Aorta (tissue), 5 donors: Measurements from ENCODE around the gene GRM7. TPM values are rescaled to one million over a fixed set of nuclear protein-coding genes. Genes with fewer than 3 reads are reported as not detected.
A peak's percentile ranks its signal among the peaks of the same experiment; 100 is the strongest.

ENCODE experiments used
- ATAC-seq: fragments of 200-7000 bp; cut with Tn5 transposase; one replicate; pipeline ENCODE4 v1.9.1; 2022; ENCODE audit warnings: moderate library complexity; ENCODE audit not compliant: low FRiP score
- DNase-seq, 2 donors: peaks; one replicate each; pipeline ENCODE4 v3.0.0-alpha.2; 2020
- H3K27ac ChIP-seq, 2 donors: one replicate each; pipeline ENCODE4 v1.5.1; 2013; ENCODE audit warnings: low read length in 2 of 2, mild to moderate bottlenecking in 2 of 2, moderate library complexity in 2 of 2, control low read depth in 1 of 2, inconsistent platforms in 1 of 2, low read depth in 1 of 2
- H3K27me3 ChIP-seq, 2 donors: one replicate each; pipeline ENCODE4 v1.6.1; 2013; ENCODE audit warnings: control low read depth in 1 of 2, low read length in 1 of 2, mild to moderate bottlenecking in 1 of 2, moderate library complexity in 1 of 2; ENCODE audit not compliant: insufficient read depth in 2 of 2, control insufficient read depth in 1 of 2
- H3K36me3 ChIP-seq, 2 donors: one replicate each; pipeline ENCODE4 v1.6.1; 2013; ENCODE audit warnings: control low read depth in 1 of 2, low read length in 1 of 2, mild to moderate bottlenecking in 1 of 2; ENCODE audit not compliant: insufficient read depth in 2 of 2, control insufficient read depth in 1 of 2
- H3K4me1 ChIP-seq, 2 donors: one replicate each; pipeline ENCODE4 v1.6.1; 2013; ENCODE audit warnings: low read length in 2 of 2, control low read depth in 1 of 2, mild to moderate bottlenecking in 1 of 2, moderate library complexity in 1 of 2; ENCODE audit not compliant: insufficient read depth in 2 of 2, control insufficient read depth in 1 of 2
- H3K4me3 ChIP-seq, 2 donors: one replicate each; pipeline ENCODE4 v1.5.1; 2013; ENCODE audit warnings: low read length in 2 of 2, control low read depth in 1 of 2, mild to moderate bottlenecking in 1 of 2
- H3K9me3 ChIP-seq: one replicate; pipeline ENCODE4 v1.6.1; 2013; ENCODE audit warnings: mild to moderate bottlenecking, low read length; ENCODE audit not compliant: control insufficient read depth
- WGBS, 2 donors: extraction: QIAGEN DNeasy Blood & Tissue Kit; methylation state at CpG; one replicate each; pipeline ENCODE4 v1.1.7; 2013; 5-methylcytosine and 5-hydroxymethylcytosine counted together
- intact Hi-C, 2 donors: fragments of 100-400 bp; cut with DNase I; formaldehyde crosslinking; loops; one replicate each; pipeline versions ENCODE4 v1.14.2 to v1.15.0; 2022
- polyA plus RNA-seq, 2 donors: library from polyadenylated mRNA; stranded (reverse); fragments of 200-250 nt; gene quantifications; one replicate each; pipeline ENCODE4 v1.2.3, GENCODE V29; 2013
- total RNA-seq, 2 donors: library from RNA; stranded (reverse); fragmentation: NEBNext Ultra II Directional; extraction: Animal tissue kit (Norgen Biotek cat#: 25700); gene quantifications; one replicate each; pipeline ENCODE4 v1.2.1, GENCODE V29; 2021
- donor health status: healthy with polysubstance abuse.
- donor health status: Bipolar disorder and iron deficiency.
- donor health status: DM: no; HTN: no; CAD: no.
- donor health status: DM: no; HTN: no; CAD: no.
- donor health status: DM: yes; HTN: yes; CAD: no.

The GRM7 gene
- total and polyA plus RNA-seq, 4 donors = 0.10 to 2.5 (median 0.50) TPM

DNA sequence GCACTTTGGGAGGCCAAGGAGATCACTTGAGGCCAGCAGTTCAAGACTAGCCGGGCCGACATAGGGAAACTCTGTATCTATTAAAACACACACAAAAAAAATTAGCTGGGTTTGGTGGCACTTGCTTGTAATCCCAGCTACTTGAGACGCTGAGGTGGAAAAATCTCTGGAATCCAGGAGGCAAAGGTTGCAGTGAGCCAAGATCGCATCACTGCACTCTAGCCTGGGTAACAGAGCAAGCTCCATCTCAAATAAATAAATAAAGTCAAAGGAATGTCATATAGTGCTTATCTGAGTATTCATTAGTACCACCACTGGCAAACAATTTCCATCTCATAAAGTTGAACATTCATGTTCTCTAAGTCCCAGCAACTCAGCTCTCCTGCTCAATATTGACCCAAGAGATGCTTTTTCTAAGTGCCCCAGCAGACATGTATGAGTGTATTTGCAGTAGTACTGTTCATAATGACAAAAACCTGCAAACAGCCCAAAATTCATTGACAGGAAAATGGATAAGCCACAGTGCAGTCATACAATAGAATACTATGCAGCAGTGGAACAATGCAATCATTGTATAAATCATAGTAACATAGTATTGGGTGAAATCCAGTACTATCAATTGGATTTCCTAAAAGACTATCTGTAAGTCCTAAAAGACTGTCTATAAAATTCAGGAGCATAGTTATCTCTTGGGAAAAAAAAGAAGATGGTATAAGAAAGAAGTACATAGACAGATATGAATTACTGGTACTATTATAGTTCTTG is 889.2 kb downstream of the GRM7 start:
- 76 to 80% methylated on average over 4 of the region's 4 CpGs for WGBS, 2 donors
- intact Hi-C loops = no loop called here
- H3K9me3 ChIP-seq = no peaks in the 10 kb centered on the region

DNA sequence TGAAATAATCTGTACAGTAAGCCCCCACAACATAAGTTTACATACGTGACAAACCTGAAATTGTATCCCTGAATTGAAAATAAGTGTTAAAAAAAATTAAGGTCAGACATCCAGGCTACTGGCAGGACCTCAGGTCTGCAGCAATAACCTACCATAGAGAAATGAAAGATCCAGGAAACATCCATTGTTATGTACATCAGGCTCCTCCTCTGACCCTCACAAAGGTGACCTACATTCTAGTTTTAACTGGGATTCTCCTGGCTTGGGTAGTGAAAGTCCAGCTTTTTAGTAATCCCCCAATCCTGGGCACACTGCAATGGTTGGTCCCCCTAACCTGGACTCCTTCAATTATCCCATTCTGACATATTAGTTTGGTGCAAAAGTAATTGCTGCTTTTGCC is 891.1 kb downstream of the GRM7 start:
- intact Hi-C loops = no loop called here
- no peak for ATAC-seq
- Histone ChIP-seq H3K27ac (no peak overlapping the region), H3K36me3 (no peaks in the 10 kb centered on the region), H3K9me3 (no peaks in the 10 kb centered on the region), H3K4me1 (no peaks in the 10 kb centered on the region), H3K4me3 (no peak overlapping the region), H3K27me3 (no peaks in the 10 kb centered on the region)
- no peak for DNase-seq
- WGBS, 2 donors = 97% methylated on average over 1 of the region's 1 CpG

More for the DNA sequence above, 889.2 kb downstream of the GRM7 start:
- H3K27ac ChIP-seq = no peak overlapping the region
- no peak for DNase-seq
- no peak overlapping the region for H3K4me3 ChIP-seq
- no peak for ATAC-seq
- no peaks in the 10 kb centered on the region for H3K4me1 ChIP-seq
- no peaks in the 10 kb centered on the region for H3K36me3 ChIP-seq
- H3K27me3 ChIP-seq = no peaks in the 10 kb centered on the region

DNA sequence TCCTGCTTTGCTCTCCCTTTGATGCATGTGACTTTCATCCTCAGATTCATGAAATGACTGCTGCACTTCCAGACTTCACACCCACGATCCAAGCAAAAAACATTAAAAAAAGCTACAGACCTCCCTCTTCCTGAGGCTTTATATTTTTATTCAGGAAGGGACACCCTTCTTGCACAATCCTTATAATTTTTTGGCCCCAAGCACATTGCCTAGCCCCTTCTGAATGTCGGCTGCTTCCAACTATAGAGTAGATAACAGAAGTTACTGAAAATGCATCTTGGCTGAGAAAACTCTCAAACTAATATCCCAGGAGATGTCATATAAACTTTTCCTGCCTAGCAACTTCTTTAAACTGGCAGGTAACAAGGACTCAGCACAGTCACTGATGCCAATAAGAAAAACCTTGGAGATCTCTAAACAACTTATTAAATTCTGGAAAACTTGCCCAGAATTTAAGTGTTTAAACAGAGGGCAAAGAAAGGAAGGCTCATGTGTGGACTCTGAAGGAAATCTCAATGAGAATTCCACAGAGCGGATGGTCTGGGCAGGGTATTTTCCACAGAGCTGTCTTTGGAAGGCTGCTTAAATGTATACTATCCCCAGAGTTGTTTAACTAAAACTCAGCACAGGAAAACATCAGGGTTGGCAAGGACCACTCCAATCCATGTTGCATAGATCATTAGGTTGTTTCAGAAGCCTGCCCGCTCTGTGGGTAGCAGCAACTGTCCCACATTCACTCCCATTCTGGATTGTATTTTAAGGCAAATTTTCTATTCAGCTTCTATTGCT is 893.9 kb downstream of the GRM7 start:
- ATAC-seq (peak; percentile 29), DNase-seq (no peak)
- H3K36me3 ChIP-seq = no peaks in the 10 kb centered on the region
- H3K27me3 ChIP-seq = no peaks in the 10 kb centered on the region
- H3K4me1 ChIP-seq = no peaks in the 10 kb centered on the region
- H3K9me3 ChIP-seq = no peaks in the 10 kb centered on the region
- no peak overlapping the region for H3K4me3 ChIP-seq
- 52 to 66% methylated on average over 4 of the region's 4 CpGs for WGBS, 2 donors
- intact Hi-C loops = no loop called here
- H3K27ac ChIP-seq = no peak overlapping the region

DNA sequence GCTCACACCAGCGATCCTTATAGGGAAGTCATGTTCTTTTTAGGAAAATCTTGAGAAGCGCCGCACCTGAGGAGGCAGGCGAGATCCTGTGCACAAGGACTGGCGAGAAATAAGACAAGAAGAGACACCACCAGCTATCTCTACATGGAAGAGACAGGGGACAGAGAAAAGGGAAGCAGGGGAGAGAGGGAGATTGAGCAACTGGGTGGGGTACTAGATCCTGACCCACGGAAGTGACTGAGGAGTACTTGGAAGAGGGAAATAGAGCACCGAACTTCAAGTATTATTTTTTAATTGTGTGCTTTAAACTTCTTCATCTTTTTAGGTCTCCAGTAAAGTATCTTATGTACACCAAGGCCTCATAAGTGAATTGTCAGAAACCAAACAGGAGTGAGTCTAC is 898.7 kb downstream of the GRM7 start:
- H3K27ac ChIP-seq = no peak overlapping the region
- H3K27me3 ChIP-seq = no peaks in the 10 kb centered on the region
- no peak for DNase-seq
- intact Hi-C loops = no loop called here
- no peaks in the 10 kb centered on the region for H3K4me1 ChIP-seq
- H3K4me3 ChIP-seq = no peak overlapping the region
- ATAC-seq = no peak
- H3K9me3 ChIP-seq = no peaks in the 10 kb centered on the region
- H3K36me3 ChIP-seq = no peaks in the 10 kb centered on the region
- 95 to 98% methylated on average over 7 of the region's 7 CpGs for WGBS, 2 donors

DNA sequence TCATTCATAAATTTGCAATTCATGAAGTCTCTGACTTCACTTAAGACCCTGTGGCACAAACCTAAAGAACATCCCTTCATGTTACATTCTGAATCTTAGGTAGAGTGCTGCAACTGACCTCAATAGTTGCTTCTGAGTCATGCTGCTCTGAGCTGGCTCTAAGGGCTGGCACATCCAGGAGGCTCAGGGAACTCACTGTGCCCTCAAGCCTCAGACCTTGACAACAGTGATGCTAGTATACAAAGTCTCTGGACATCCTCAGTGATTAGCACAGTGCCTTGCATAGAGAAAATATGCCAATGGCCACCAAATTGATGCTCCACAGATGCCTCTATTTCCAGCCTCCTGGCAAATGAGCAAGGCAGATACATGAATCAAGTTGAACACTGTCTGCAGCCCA is 899.8 kb downstream of the GRM7 start:
- Histone ChIP-seq H3K4me3 (no peak overlapping the region), H3K36me3 (no peaks in the 10 kb centered on the region), H3K9me3 (no peaks in the 10 kb centered on the region), H3K4me1 (no peaks in the 10 kb centered on the region), H3K27me3 (no peaks in the 10 kb centered on the region), H3K27ac (no peak overlapping the region)
- no peak for DNase-seq
- no peak for ATAC-seq
- intact Hi-C loops = no loop called here

DNA sequence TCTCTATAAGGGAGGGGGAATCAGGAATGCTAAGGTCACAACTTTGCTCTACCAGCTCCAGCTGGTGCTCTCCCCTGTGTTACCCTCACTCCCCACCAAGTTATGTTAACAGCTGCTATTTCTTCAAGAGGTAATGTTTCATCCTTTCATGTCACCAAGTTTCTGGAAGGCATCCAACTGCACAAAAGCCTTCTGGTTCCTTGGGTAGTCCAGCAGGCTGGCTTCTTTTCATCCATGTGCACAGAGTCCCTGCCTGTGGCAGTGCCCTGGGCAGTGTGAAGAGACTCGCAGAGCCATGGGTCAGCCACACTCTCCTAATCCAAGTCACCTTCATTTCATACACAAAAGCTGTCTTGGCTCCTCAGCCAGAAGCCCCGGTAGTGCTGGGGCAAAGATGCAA is 903.2 kb downstream of the GRM7 start:
- ATAC-seq (no peak), DNase-seq (no peak)
- Histone ChIP-seq H3K27ac (no peak overlapping the region), H3K4me3 (no peak overlapping the region), H3K36me3 (no peaks in the 10 kb centered on the region), H3K27me3 (no peaks in the 10 kb centered on the region), H3K9me3 (no peaks in the 10 kb centered on the region), H3K4me1 (no peaks in the 10 kb centered on the region)
- intact Hi-C loops = no loop called here
- 65 to 75% methylated on average over 2 of the region's 2 CpGs for WGBS, 2 donors

DNA sequence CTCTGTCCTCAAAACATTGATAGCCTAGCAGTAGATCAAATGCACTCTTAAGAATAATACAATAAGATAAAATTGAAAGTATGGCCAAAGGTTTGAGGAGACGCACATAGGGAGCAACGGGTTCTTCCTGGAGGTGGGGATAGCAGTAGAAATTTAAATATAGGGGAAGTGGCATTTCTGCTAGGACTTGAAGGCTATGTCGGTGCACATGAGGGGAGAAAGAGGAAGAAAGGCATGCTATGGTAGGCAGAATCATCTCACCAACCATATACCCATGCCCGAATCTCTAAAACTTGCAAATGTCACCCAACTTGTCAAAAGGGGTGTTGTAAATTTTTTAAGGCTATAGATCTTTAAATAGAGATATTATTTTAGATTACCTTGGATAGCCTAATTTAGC is 905.6 kb downstream of the GRM7 start:
- DNase-seq (no peak), ATAC-seq (no peak)
- Histone ChIP-seq H3K36me3 (no peaks in the 10 kb centered on the region), H3K27me3 (no peaks in the 10 kb centered on the region), H3K9me3 (no peaks in the 10 kb centered on the region), H3K27ac (no peak overlapping the region), H3K4me3 (no peak overlapping the region), H3K4me1 (no peaks in the 10 kb centered on the region)
- WGBS, 2 donors = 92 to 95% methylated on average over 4 of the region's 4 CpGs
- intact Hi-C loops = no loop called here

DNA sequence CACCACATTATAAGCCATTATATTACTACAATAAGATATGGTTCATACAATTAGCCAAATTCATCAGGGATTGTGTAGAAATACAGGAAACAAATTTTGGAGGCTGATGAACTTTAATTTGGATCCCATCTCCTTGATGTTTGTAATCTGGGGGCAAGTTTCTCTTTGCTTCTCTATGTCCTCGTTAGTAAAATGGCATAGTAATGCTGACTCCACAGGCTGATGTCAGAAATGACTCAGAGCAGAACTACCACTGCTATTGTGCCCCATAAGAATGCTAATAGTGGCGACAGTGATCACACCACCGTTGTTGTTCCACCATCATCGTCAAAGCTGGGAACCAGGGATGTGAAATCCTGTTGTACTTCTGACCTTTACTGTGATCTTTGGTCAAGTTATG is 918.4 kb downstream of the GRM7 start:
- intact Hi-C loops = loop anchor here in 1 of 2 donors (10.0 kb wide), 1 partner anchor 275 kb away; no protein-coding TSS in a partner anchor
- no peaks in the 10 kb centered on the region for H3K36me3 ChIP-seq
- H3K4me3 ChIP-seq = no peak overlapping the region
- WGBS, 2 donors = 74 to 94% methylated on average over 4 of the region's 4 CpGs
- DNase-seq (no peak), ATAC-seq (no peak)
- no peaks in the 10 kb centered on the region for H3K4me1 ChIP-seq
- H3K27me3 ChIP-seq = no peaks in the 10 kb centered on the region
- no peaks in the 10 kb centered on the region for H3K9me3 ChIP-seq
- H3K27ac ChIP-seq = no peak overlapping the region

DNA sequence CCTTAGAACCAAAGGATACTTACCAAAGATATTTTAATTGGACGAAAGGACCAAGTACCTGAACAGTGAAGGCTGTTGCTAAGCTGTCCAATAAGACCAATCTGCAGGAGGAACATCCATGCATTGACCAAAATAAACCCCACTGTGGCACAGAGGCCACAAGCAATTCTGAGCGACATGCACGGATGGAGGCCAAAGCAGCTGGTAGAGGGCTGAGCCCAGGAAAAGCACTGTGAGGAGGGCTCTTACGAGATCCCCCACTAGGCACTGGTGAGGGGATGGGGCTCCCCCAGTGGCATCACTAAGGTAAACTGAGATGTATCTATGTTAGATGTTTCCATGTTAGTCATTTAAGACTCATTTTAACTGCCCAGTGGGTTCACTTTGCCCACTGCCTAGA is 920.5 kb downstream of the GRM7 start:
- no peak overlapping the region for H3K4me3 ChIP-seq
- no peaks in the 10 kb centered on the region for H3K4me1 ChIP-seq
- H3K36me3 ChIP-seq = no peaks in the 10 kb centered on the region
- 94% methylated on average over 4 of the region's 4 CpGs for WGBS, 2 donors
- DNase-seq = no peak
- no peaks in the 10 kb centered on the region for H3K27me3 ChIP-seq
- no peaks in the 10 kb centered on the region for H3K9me3 ChIP-seq
- ATAC-seq = no peak
- intact Hi-C loops = no loop called here
- no peak overlapping the region for H3K27ac ChIP-seq
